ENCODE measurements around the gene ANKRD63. TPM values are rescaled to one million over a fixed set of nuclear protein-coding genes. Genes with fewer than 3 reads are reported as not detected.
A peak's percentile ranks its signal among the peaks of the same experiment; 100 is the strongest.

Gene ANKRD63
- polyA plus RNA-seq, 1 of the 3 experiments (the other 2 are of a cell fraction) = not detected

GRCh38 chr15:40309344-40309862 lies 26.5 kb upstream of the ANKRD63 start (continued):
- TF ChIP-seq CTCF (IDR thresholded peaks at IDR 0.05) = no peak
- TF ChIP-seq USF2 (IDR thresholded peaks at IDR 0.05; ENCODE audit: borderline replicate concordance, low read depth, low read length) = no peak
- no peak for TF ChIP-seq YY1 (IDR thresholded peaks at IDR 0.05; ENCODE audit: low read depth)

- WGBS (ENCODE audit: low lambda C conversion rate) = 84% methylated on average over 7 of the region's 15 CpGs
- H3K79me2 ChIP-seq (ENCODE audit: insufficient read depth) = no peaks in the 10 kb centered on the region
- TF ChIP-seq POLR2AphosphoS5 (IDR thresholded peaks at IDR 0.05; ENCODE audit: low read depth, low read length) = no peak
- TF ChIP-seq CTCF (IDR thresholded peaks at IDR 0.05) = peak; percentile 26; the same call in 1 of the 2 replicates
- ChIA-PET CTCF (interaction anchor here (1.1 to 70.6 kb wide), 9 partner anchors 7 to 262 kb away, joined by 3 to 2194 read pairs (median 8); partner anchors contain the start of genes ANKRD63, CCDC9B, DISP2 and INAFM2), POLR2A (no interaction called here)
- H3K9ac ChIP-seq = no peak within 1 kb of the TSS
- H3K4me1 ChIP-seq (ENCODE audit: control insufficient read depth in 1 of 2, insufficient read depth in 2 of 2, low read depth in 1 of 2, low read length in 1 of 2) = peaks cover 0 to 11% of the 10 kb centered on the region in 2 experiments; a peak in 1 of 4 replicates
- no peak within 1 kb of the TSS for H3K4me2 ChIP-seq
- H3K4me3 ChIP-seq (ENCODE audit: low read depth in 2 of 2, low read length in 1 of 2) = no peak within 1 kb of the TSS
- no peaks in the 10 kb centered on the region for H3F3A ChIP-seq (replicated peaks; ENCODE audit: insufficient read depth)
- H3K27ac ChIP-seq (ENCODE audit: low read depth in 2 of 2, low read length in 1 of 2) = no peak within 1 kb of the TSS
- H3K9me2 ChIP-seq = no peaks in the 10 kb centered on the region
- H2AFZ ChIP-seq (ENCODE audit: low read depth) = no peak within 1 kb of the TSS
- no peaks in the 10 kb centered on the region for H3K9me3 ChIP-seq
- no peaks in the 10 kb centered on the region for H4K20me1 ChIP-seq (ENCODE audit: insufficient read depth)
- DNase-seq = no peak
- no peaks in the 10 kb centered on the region; the same call in 1 of the 2 replicates for H3K27me3 ChIP-seq (ENCODE audit: insufficient read depth)
- no peaks in the 10 kb centered on the region for H3K36me3 ChIP-seq (replicated peaks in 1 of 2; ENCODE audit: control insufficient read depth in 1 of 2, insufficient read depth in 2 of 2, low read length in 1 of 2)
These were observed 24.8 kb upstream of the ANKRD63 start, which contains the start of gene PLCB2 for GRCh38 chr15:40307421-40308211. PLCB2 (minus strand) TSS chr15:40307935; CDS start chr15:40307672, 263 bp downstream.

- POLR2A ChIA-PET = no interaction called here
- no peak for TF ChIP-seq CTCF (IDR thresholded peaks at IDR 0.05)
- no peak for TF ChIP-seq FOSL2 (IDR thresholded peaks at IDR 0.05; ENCODE audit: borderline replicate concordance, low read depth)
- no peak for TF ChIP-seq FOXJ3 (CRISPR knock-in tag; IDR thresholded peaks at IDR 0.05)
- TF ChIP-seq USF2 (IDR thresholded peaks at IDR 0.05; ENCODE audit: borderline replicate concordance, low read depth, low read length) = no peak
- no peak for TF ChIP-seq USF1 (IDR thresholded peaks at IDR 0.05; ENCODE audit: borderline replicate concordance, low read depth)
- no peak for TF ChIP-seq PBX3 (IDR thresholded peaks at IDR 0.05)
- no peak for TF ChIP-seq NRF1 (IDR thresholded peaks at IDR 0.05; ENCODE audit: low read depth, low read length)
- no peak for TF ChIP-seq EP300 (IDR thresholded peaks at IDR 0.05; ENCODE audit: borderline replicate concordance in 1 of 2, low read depth in 1 of 2, low read length in 1 of 2)
These were observed 24.0 kb upstream of the ANKRD63 start for GRCh38 chr15:40306908-40307307.

More at GRCh38 chr15:40306908-40307307, 24.0 kb upstream of the ANKRD63 start:
- no peak for DNase-seq
- CTCF ChIA-PET = interaction anchor here (1.1 to 70.6 kb wide), 8 partner anchors 7 to 262 kb away, joined by 3 to 2194 read pairs (median 34); partner anchors contain the start of genes ANKRD63, CCDC9B, DISP2 and INAFM2
- WGBS (ENCODE audit: low lambda C conversion rate) = 79% methylated on average over 5 of the region's 7 CpGs
- no peak overlapping the region for H3K9ac ChIP-seq
- no peak overlapping the region for H3K4me2 ChIP-seq
- H2AFZ ChIP-seq (ENCODE audit: low read depth) = no peak overlapping the region
- H3K9me2 ChIP-seq = no peaks in the 10 kb centered on the region
- H3K4me3 ChIP-seq (ENCODE audit: low read depth in 2 of 2, low read length in 1 of 2) = no peak overlapping the region
- H3F3A ChIP-seq (replicated peaks; ENCODE audit: insufficient read depth) = no peaks in the 10 kb centered on the region
- H3K9me3 ChIP-seq = no peaks in the 10 kb centered on the region
- H4K20me1 ChIP-seq (ENCODE audit: insufficient read depth) = no peaks in the 10 kb centered on the region
- H3K79me2 ChIP-seq (ENCODE audit: insufficient read depth) = no peaks in the 10 kb centered on the region
- peaks cover 0 to 18% of the 10 kb centered on the region in 2 experiments; a peak in 1 of 4 replicates for H3K4me1 ChIP-seq (ENCODE audit: control insufficient read depth in 1 of 2, insufficient read depth in 2 of 2, low read depth in 1 of 2, low read length in 1 of 2)
- no peaks in the 10 kb centered on the region for H3K36me3 ChIP-seq (replicated peaks in 1 of 2; ENCODE audit: control insufficient read depth in 1 of 2, insufficient read depth in 2 of 2, low read length in 1 of 2)
- no peak overlapping the region for H3K27ac ChIP-seq (ENCODE audit: low read depth in 2 of 2, low read length in 1 of 2)
- H3K27me3 ChIP-seq (ENCODE audit: insufficient read depth) = no peaks in the 10 kb centered on the region; the same call in 1 of the 2 replicates

Measured in SK-N-SH (cell line).